ENCODE measurements around the gene ANKRD11.

The ANKRD11 gene

DNA sequence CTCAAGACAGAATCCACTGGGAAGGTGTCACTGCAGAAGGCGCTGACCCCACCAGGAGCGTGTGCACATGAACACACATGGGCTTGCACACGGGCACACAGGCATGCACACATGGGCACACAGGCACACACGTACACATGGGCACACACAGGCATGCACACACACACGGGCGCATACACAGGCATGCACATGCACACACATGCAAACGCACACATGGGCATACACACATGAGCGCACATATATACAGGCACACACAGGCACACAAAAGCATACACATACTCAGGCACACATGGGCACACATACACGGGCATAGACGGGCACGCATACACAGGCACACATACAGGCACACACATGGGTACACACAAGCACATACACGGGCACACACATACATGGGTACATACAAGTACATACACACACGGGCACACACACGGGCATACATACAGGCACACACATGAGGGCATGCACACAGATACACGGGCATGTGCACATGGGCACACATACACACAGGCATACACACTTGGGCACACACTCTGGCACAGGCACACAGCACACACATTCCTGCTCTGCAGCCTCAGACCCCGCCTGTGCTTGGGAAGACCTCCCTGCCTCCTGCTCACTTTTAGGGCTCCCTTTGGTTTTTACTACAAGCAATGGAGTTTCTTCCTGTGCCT is 186.0 kb downstream of the ANKRD11 start:
- no peak for TF ChIP-seq SIN3A (IDR thresholded peaks at IDR 0.05; ENCODE audit: borderline replicate concordance, insufficient read depth, low read length)
- TF ChIP-seq TAF1 (IDR thresholded peaks at IDR 0.05; ENCODE audit: borderline replicate concordance, insufficient read depth, low read length): no peak
- no peak for TF ChIP-seq POLR2AphosphoS5 (IDR thresholded peaks at IDR 0.05; ENCODE audit: low read depth, low read length)

DNA sequence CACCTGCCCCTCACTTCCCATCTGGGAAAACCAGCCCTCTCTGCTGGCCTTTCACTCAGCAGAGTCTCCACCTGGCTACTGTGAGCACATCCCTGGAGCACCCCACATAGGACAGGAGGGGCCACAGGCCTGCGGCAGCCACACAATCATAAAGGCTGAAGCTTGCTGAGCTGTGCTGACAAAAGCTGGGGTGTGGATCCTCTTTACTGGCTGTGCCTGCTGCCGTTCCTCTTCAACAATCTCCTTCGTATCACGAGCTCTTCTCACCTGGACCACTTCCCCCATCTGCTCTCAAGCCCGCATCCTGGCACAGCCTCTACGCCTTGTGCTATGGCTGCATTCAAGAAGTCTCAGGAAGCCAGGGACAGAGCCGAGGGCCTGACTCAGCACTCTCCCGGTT is 186.7 kb downstream of the ANKRD11 start:
- no peak for TF ChIP-seq SIN3A (IDR thresholded peaks at IDR 0.05; ENCODE audit: borderline replicate concordance, insufficient read depth, low read length)
- no peak for TF ChIP-seq REST (IDR thresholded peaks at IDR 0.05; ENCODE audit: insufficient read depth in 1 of 2, low read depth in 2 of 2, low read length in 2 of 2)
- no peak for TF ChIP-seq TAF1 (IDR thresholded peaks at IDR 0.05; ENCODE audit: borderline replicate concordance, insufficient read depth, low read length)
- no peak for TF ChIP-seq POLR2AphosphoS5 (IDR thresholded peaks at IDR 0.05; ENCODE audit: low read depth, low read length)
- TF ChIP-seq FOXP2 (optimal IDR thresholded peaks at IDR 0.05; ENCODE audit: borderline replicate concordance, extremely low read depth, extremely low read length, insufficient read depth): no peak

DNA sequence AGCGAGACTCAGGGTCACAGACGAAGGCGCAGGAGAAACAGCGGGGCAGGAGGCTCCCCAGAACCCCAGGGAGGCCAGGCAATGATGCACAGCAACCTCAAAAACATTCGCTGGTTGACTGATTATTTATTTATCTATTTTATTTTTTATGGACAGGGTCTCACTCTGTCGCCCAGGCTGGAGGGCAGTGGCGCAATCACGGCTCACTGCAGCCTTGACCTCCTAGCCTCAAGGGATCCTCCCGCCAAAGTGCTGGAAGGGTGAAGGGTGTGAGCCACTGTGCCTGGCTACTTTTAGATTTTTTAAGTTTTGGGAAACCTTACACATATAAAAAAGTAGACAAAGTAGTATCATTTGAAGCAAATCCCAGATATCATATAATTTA is 189.4 kb downstream of the ANKRD11 start:
- TF ChIP-seq SIN3A (IDR thresholded peaks at IDR 0.05; ENCODE audit: borderline replicate concordance, insufficient read depth, low read length) (no peak), REST (IDR thresholded peaks at IDR 0.05; ENCODE audit: insufficient read depth in 1 of 2, low read depth in 2 of 2, low read length in 2 of 2) (no peak), TAF1 (IDR thresholded peaks at IDR 0.05; ENCODE audit: borderline replicate concordance, insufficient read depth, low read length) (no peak), POLR2AphosphoS5 (IDR thresholded peaks at IDR 0.05; ENCODE audit: low read depth, low read length) (no peak), FOXP2 (optimal IDR thresholded peaks at IDR 0.05; ENCODE audit: borderline replicate concordance, extremely low read depth, extremely low read length, insufficient read depth) (no peak)

GRCh38 chr16:89300311-89300975 is 189.9 kb downstream of the ANKRD11 start:
- TF ChIP-seq FOXP2 (optimal IDR thresholded peaks at IDR 0.05; ENCODE audit: borderline replicate concordance, extremely low read depth, extremely low read length, insufficient read depth) (no peak), SIN3A (IDR thresholded peaks at IDR 0.05; ENCODE audit: borderline replicate concordance, insufficient read depth, low read length) (no peak), TAF1 (IDR thresholded peaks at IDR 0.05; ENCODE audit: borderline replicate concordance, insufficient read depth, low read length) (no peak), POLR2AphosphoS5 (IDR thresholded peaks at IDR 0.05; ENCODE audit: low read depth, low read length) (no peak), REST (IDR thresholded peaks at IDR 0.05; ENCODE audit: insufficient read depth in 1 of 2, low read depth in 2 of 2, low read length in 2 of 2) (no peak)

- TF ChIP-seq TAF1 (IDR thresholded peaks at IDR 0.05; ENCODE audit: borderline replicate concordance, insufficient read depth, low read length) (no peak), SIN3A (IDR thresholded peaks at IDR 0.05; ENCODE audit: borderline replicate concordance, insufficient read depth, low read length) (no peak), POLR2AphosphoS5 (IDR thresholded peaks at IDR 0.05; ENCODE audit: low read depth, low read length) (no peak), FOXP2 (optimal IDR thresholded peaks at IDR 0.05; ENCODE audit: borderline replicate concordance, extremely low read depth, extremely low read length, insufficient read depth) (no peak), REST (IDR thresholded peaks at IDR 0.05; ENCODE audit: insufficient read depth in 1 of 2, low read depth in 2 of 2, low read length in 2 of 2) (no peak)
Observed at GRCh38 chr16:89298623-89299225, 191.6 kb downstream of the ANKRD11 start.
